Subcutaneous abdominal adipose tissue (tissue), 5 donors: ENCODE results near the gene PEA15.

Experiments
- H3K27ac ChIP-seq: one replicate; pipeline ENCODE4 v1.7.0; 2013; ENCODE audit warnings: low read depth, mild to moderate bottlenecking, inconsistent platforms, low read length, moderate library complexity
- H3K27me3 ChIP-seq, 5 donors: one replicate each; pipeline ENCODE4 v1.7.0; 2013; ENCODE audit warnings: low read length in 5 of 5, inconsistent platforms in 1 of 5; ENCODE audit not compliant: control insufficient read depth in 5 of 5, insufficient read depth in 4 of 5
- H3K36me3 ChIP-seq, 5 donors: one replicate each; pipeline ENCODE4 v1.7.0; 2013; ENCODE audit warnings: low read length in 5 of 5; ENCODE audit not compliant: control insufficient read depth in 5 of 5, insufficient read depth in 5 of 5
- H3K4me1 ChIP-seq, 5 donors: one replicate each; pipeline ENCODE4 v1.7.0; 2013; ENCODE audit warnings: low read length in 5 of 5, mild to moderate bottlenecking in 3 of 5, moderate library complexity in 1 of 5; ENCODE audit not compliant: control insufficient read depth in 5 of 5, insufficient read depth in 5 of 5
- H3K4me3 ChIP-seq, 5 donors: one replicate each; pipeline ENCODE4 v1.7.0; 2013; ENCODE audit warnings: low read length in 5 of 5, low read depth in 1 of 5
- H3K9ac ChIP-seq, 5 donors: one replicate each; pipeline ENCODE4 v1.7.0; 2013; ENCODE audit warnings: low read length in 5 of 5, mild to moderate bottlenecking in 4 of 5, moderate library complexity in 3 of 5
- H3K9me3 ChIP-seq, 5 donors: one replicate each; pipeline ENCODE4 v1.7.0; 2013; ENCODE audit warnings: low read length in 5 of 5; ENCODE audit not compliant: control insufficient read depth in 5 of 5
- donor health status: healthy.
- donor health status: healthy.
- donor health status: healthy.
- donor health status: healthy.
- donor health status: healthy.

Gene PEA15

DNA sequence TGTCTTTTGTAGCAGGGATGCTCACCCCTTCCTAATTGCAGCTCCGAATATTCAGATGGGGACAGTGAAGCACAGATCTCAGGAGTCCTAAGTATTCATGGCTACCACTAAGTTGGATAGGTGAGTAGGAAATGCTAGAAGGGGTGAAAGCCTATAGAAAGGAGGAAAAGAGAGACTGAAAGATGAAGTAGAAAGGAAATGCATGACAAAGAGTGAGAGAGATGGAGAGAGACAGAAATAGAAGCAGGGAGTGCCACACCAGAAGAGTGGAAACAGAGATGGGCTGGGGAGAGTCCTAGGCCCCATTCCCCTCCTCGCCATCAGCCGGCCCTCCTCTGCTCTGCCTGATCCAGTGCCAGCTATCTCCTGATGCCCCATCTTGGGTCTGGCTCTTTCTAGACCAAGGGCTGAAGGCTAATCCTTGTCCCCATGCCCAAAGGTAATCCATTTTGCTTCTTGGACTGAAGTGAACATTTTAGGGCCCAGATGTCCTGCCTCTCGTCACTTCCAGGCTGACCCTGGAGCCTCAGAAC, 2.0 kb downstream of the PEA15 start:
- Histone ChIP-seq H3K27me3 (no peaks in the 10 kb centered on the region), H3K4me1 (peaks cover 6 to 68% (median 58%) of the 10 kb centered on the region in 5 donors), H3K4me3 (peak overlapping the region in 1 of 5 donors; percentile 92), H3K9ac (peak overlapping the region in 4 of 5 donors; percentile 21 to 47 (median 30)), H3K9me3 (no peaks in the 10 kb centered on the region), H3K36me3 (peaks cover 5 to 48% (median 26%) of the 10 kb centered on the region in 5 donors), H3K27ac (peak overlapping the region; percentile 91)

DNA sequence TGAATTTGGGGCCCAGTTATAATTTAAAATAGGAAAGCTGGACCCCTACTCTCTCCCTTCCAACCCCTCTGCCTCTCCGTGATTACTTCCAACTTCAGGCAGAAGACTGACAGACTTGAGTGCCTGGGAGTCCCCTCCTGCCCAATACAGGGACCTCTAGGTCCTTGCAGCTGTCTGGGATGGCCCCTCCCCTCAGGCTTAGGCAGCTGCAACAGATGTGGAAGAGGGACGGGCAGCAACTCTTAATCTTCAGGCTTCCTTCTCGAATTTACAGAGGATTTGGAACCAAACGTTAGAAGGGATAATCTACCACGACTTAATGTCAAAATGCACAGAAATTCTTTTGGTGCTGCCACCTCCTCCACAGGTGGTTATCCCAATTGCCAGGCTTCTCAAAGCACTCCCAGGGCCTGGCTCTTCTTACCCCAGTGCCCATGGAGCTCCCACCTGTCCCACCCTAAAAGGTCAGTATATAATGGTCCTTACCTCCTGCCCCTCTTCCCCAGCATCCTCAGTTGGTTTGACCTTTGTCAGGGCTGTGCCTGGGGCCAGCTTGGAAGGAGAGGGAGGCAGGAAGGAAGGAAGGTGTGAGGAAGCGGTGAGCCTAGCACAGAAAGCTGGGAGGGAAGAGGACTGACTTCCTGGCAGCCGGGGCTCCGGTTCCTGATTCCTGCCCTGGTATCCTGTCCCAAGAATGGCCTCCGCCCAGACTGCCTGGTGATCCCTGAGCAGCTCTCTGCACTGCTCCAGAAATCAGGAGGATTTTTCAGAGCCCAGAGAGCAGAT, 2.8 kb downstream of the PEA15 start:
- H3K27ac ChIP-seq = peak overlapping the region; percentile 91
- peaks cover 12 to 56% (median 33%) of the 10 kb centered on the region in 5 donors for H3K36me3 ChIP-seq
- peaks cover 6 to 68% (median 58%) of the 10 kb centered on the region in 5 donors for H3K4me1 ChIP-seq
- peak overlapping the region in 2 of 5 donors; percentile 19 to 27 for H3K4me3 ChIP-seq
- no peaks in the 10 kb centered on the region for H3K9me3 ChIP-seq
- H3K27me3 ChIP-seq = no peaks in the 10 kb centered on the region
- H3K9ac ChIP-seq = peak overlapping the region; percentile 21 to 61 (median 38)

DNA sequence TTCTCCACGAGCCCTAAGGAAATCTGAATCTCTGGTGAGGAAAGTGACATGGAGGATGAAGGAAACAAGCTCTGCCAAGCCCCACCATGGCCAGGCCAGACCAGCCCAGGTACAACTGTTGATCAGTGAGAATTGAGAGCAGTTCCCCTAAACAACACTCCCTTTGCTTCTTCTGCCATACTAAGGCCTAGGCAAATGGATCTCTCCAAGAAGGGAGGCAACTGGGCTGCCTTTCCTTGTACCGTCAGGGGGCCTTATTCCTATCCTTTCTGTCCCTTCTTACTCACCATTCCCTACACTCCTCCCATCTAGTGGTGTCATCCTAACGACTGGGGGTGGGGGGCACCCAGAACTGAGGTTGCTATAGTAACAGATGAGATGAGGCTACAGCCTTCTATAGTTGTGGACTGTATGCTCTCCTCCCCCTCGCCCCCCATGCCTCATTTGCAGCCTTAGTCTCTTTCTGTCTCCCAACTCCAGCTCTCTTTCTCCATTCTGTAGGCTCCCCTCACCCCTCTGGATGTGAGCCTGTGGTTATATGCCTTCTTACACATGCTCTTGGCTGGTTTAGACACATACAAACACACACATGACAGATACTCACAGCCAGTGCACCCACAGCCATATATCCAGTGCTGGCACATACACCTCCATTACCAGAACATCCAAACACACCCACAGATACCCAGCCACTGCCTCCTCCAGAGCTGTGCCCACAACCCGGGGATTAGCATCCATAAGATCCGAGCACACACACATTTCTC, 3.6 kb downstream of the PEA15 start:
- peaks cover 6 to 68% (median 58%) of the 10 kb centered on the region in 5 donors for H3K4me1 ChIP-seq
- H3K9ac ChIP-seq = peak overlapping the region in 3 of 5 donors; percentile 31 to 61 (median 39)
- no peaks in the 10 kb centered on the region for H3K27me3 ChIP-seq
- peak overlapping the region in 2 of 5 donors; percentile 19 to 27 for H3K4me3 ChIP-seq
- H3K9me3 ChIP-seq = no peaks in the 10 kb centered on the region
- H3K36me3 ChIP-seq = peaks cover 14 to 64% (median 41%) of the 10 kb centered on the region in 5 donors
- H3K27ac ChIP-seq = peak overlapping the region; percentile 91

DNA sequence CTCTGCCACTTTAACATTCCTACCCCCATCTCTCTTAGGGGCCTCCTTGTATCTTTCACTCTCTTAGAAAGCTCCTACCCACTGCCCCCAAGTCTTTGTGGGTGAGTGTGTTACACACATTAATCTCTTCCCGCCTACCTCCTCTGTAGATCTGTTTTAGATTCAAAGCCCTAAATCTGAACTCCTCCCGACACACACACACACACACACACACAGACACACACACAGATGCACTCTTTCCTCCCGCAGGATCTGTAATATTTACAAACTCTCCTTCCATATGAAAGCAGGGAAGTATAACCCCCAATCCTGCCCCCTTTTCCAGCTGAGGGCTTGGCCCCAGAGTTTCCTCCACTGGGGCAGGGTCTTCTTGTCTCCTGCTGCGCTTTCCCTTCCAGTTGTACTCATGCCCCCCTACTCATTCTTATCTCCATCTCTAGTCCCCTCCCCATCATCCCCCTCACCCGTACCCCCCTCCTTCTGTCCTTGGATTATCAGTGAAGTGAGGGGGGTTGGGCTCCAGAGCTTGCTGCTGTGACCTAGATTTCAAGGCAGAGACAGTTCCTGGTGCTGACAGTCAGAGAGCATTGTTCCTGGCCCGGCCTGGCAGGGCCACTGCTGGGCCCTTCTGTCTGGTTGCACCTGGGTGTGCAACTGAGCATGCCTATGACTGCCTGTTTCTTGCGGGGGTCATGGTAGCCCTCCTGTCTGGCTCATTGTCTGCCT, 4.3 kb downstream of the PEA15 start:
- H3K27ac ChIP-seq = peak overlapping the region; percentile 91
- H3K4me3 ChIP-seq = peak overlapping the region in 1 of 5 donors; percentile 27
- H3K27me3 ChIP-seq = no peaks in the 10 kb centered on the region
- no peaks in the 10 kb centered on the region for H3K9me3 ChIP-seq
- peaks cover 6 to 61% (median 56%) of the 10 kb centered on the region in 5 donors for H3K4me1 ChIP-seq
- H3K36me3 ChIP-seq = peaks cover 14 to 71% (median 49%) of the 10 kb centered on the region in 5 donors
- H3K9ac ChIP-seq = peak overlapping the region in 3 of 5 donors; percentile 18 to 39 (median 35)

DNA sequence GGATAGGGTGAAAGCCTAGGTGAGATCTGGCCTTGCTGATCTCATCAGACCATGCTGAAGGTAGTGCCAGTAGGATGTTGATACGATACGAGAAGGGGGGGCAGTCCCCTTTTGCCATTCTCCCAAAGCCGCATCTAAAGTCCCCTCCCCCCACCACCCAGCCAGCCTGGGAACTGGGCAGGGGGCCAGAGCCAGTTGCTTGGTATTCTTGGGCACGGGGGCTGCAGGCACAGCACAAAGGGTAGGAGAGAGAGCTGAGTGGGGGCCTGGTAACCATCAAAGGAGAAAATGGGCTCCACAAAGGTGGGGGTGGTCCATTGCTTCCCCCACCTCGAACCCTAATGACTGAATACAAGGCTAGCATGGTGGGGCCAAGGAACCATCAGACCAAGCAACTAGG, 5.4 kb downstream of the PEA15 start:
- no peak overlapping the region for H3K4me3 ChIP-seq
- peaks cover 6 to 54% (median 51%) of the 10 kb centered on the region in 5 donors for H3K4me1 ChIP-seq
- H3K27ac ChIP-seq = no peak overlapping the region
- peak overlapping the region in 1 of 5 donors; percentile 23 for H3K9ac ChIP-seq
- no peaks in the 10 kb centered on the region for H3K9me3 ChIP-seq
- H3K27me3 ChIP-seq = no peaks in the 10 kb centered on the region
- H3K36me3 ChIP-seq = peaks cover 22 to 82% (median 59%) of the 10 kb centered on the region in 5 donors

DNA sequence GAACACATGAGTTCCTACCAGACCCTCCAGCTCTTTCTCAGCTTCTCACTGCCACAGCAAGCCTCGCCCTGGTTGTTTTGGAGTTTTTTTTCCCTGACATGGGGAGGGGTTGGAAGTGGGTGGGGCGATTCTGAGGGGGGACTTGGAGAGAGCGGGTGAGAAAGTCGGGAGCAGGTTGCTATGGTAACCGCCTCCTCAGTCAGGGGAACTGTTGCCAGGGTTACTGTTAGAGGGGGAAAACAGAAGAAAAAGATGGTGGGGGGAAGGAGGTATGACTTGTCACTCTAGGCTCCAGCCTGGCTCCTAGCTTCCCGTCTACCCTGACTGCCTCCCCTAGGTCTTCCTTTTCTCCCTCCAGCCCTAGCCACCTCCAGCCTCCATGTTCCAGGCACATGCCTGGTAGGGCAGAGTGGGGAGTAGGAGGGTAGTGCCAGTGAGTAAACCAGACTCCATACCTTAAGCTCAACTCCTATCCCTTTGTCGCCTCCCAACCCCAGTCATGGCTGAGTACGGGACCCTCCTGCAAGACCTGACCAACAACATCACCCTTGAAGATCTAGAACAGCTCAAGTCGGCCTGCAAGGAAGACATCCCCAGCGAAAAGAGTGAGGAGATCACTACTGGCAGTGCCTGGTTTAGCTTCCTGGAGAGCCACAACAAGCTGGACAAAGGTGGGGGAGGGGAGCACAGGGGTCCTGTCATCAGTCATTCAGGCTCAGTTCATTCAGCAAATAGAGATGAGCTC, 6.0 kb downstream of the PEA15 start:
- Histone ChIP-seq H3K36me3 (peaks cover 26 to 88% (median 66%) of the 10 kb centered on the region in 5 donors), H3K9me3 (no peaks in the 10 kb centered on the region), H3K27ac (no peak overlapping the region), H3K4me3 (no peak overlapping the region), H3K4me1 (peaks cover 6 to 55% (median 45%) of the 10 kb centered on the region in 5 donors), H3K9ac (no peak overlapping the region), H3K27me3 (no peaks in the 10 kb centered on the region)

DNA sequence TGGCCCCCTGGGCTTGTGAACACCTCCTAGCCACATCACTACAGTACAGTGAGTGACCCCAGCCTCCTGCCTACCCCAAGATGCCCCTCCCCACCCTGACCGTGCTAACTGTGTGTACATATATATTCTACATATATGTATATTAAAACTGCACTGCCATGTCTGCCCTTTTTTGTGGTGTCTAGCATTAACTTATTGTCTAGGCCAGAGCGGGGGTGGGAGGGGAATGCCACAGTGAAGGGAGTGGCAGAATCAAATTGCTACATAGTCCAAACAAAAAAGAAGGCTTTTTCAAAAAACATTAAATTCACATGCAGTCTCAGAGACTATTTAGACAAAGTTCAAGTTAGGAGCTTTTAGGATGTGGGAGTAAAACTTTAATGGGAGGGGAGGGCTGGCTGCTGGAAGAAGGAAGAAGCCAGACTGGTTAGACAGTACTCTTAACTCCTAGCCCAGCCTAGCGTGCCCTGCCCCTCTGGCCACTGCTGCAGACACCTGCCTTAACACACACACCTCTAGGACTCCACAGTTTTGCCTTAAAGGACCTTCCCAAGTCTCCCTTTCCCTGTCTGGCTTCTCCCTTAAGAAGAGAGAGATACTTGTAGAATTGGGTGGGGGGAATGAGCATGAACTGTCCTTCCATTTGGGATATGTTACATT, 9.4 kb downstream of the PEA15 start:
- peaks cover 42 to 95% (median 83%) of the 10 kb centered on the region in 5 donors for H3K36me3 ChIP-seq
- H3K27ac ChIP-seq = no peak overlapping the region
- H3K9ac ChIP-seq = no peak overlapping the region

DNA sequence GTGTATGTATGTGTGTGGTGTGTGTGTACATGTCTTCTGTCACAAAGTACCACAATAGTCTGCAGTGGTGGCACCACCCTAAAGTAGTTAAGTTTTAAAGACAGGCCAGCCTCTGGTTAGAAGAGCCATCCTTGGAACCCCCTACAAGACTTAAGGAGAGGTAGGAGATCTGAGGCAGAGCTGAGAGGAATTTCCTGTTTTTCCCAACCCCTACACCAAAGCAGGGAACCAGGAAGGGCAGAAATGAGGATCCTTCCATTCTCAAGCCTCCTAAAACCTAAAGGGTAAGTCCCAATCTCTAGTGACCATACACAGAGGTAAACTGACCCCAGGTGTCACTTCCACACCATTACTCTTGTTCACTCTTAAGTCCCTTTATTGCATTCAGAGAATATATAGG, 11.1 kb downstream of the PEA15 start:
- peaks cover 4 to 35% (median 21%) of the 10 kb centered on the region in 5 donors for H3K4me1 ChIP-seq
- no peaks in the 10 kb centered on the region for H3K27me3 ChIP-seq
- H3K36me3 ChIP-seq = peaks cover 48 to 97% (median 89%) of the 10 kb centered on the region in 5 donors
- no peak overlapping the region for H3K4me3 ChIP-seq
- no peak overlapping the region for H3K27ac ChIP-seq
- H3K9me3 ChIP-seq = no peaks in the 10 kb centered on the region
- H3K9ac ChIP-seq = peak overlapping the region in 1 of 5 donors; percentile 26

More for the DNA sequence above, 9.4 kb downstream of the PEA15 start:
- Histone ChIP-seq H3K9me3 (no peaks in the 10 kb centered on the region), H3K4me3 (no peak overlapping the region), H3K4me1 (peaks cover 8 to 46% (median 23%) of the 10 kb centered on the region in 5 donors), H3K27me3 (no peaks in the 10 kb centered on the region)
